Mesendoderm (in vitro differentiated cells): ENCODE data around the gene LGR6.

Source experiments
- DNase-seq: peaks from one replicate; pipeline ENCODE4 v3.0.0; 2013
- H2AK5ac ChIP-seq: 2 replicates; pipeline ENCODE4 v1.6.1; 2013; ENCODE audit warnings: low read length, inconsistent platforms
- H2BK120ac ChIP-seq: 2 replicates; pipeline ENCODE4 v1.6.1; 2013; ENCODE audit warnings: low read depth, mild to moderate bottlenecking, low read length, moderate library complexity, mixed read lengths
- H2BK15ac ChIP-seq: replicated peaks from 2 replicates; pipeline ENCODE4 v1.6.1; 2013; ENCODE audit warnings: low read depth, mild to moderate bottlenecking, moderate library complexity
- H2BK5ac ChIP-seq: 2 replicates; pipeline ENCODE4 v1.6.1; 2013; ENCODE audit warnings: low read length, inconsistent platforms
- H3K18ac ChIP-seq: 2 replicates; pipeline ENCODE4 v1.6.1; 2013; ENCODE audit warnings: mild to moderate bottlenecking, low read length, mixed read lengths
- H3K23ac ChIP-seq: one replicate; pipeline ENCODE4 v1.6.1; 2013; ENCODE audit warnings: low read length
- H3K27ac ChIP-seq: 2 replicates; pipeline ENCODE4 v1.5.1; 2013; ENCODE audit warnings: low read depth, mild to moderate bottlenecking, inconsistent platforms, low read length, moderate library complexity
- H3K27me3 ChIP-seq: 2 replicates; pipeline ENCODE4 v1.6.1; 2013; ENCODE audit warnings: low read length, control low read depth, mild to moderate bottlenecking, inconsistent platforms; ENCODE audit not compliant: insufficient read depth, poor library complexity
- H3K36me3 ChIP-seq: 2 replicates; pipeline ENCODE4 v1.6.1; 2013; ENCODE audit warnings: low read length, inconsistent platforms; ENCODE audit not compliant: control insufficient read depth, insufficient read depth
- H3K4ac ChIP-seq: one replicate; pipeline ENCODE4 v1.6.1; 2013; ENCODE audit warnings: low read depth, mild to moderate bottlenecking, low read length, moderate library complexity
- H3K4me1 ChIP-seq: 2 replicates; pipeline ENCODE4 v1.6.1; 2013; ENCODE audit warnings: low read depth, low read length, inconsistent platforms; ENCODE audit not compliant: control insufficient read depth
- H3K4me2 ChIP-seq: 2 replicates; pipeline ENCODE4 v1.6.1; 2013; ENCODE audit warnings: low read length
- H3K4me3 ChIP-seq: 2 replicates; pipeline ENCODE4 v1.5.1; 2013; ENCODE audit warnings: mild to moderate bottlenecking, low read length
- H3K56ac ChIP-seq: one replicate; pipeline ENCODE4 v1.6.1; 2013; ENCODE audit warnings: low read length
- H3K79me1 ChIP-seq: 2 replicates; pipeline ENCODE4 v1.6.1; 2013; ENCODE audit warnings: low read length, inconsistent platforms
- H3K79me2 ChIP-seq: 2 replicates; pipeline ENCODE4 v1.6.1; 2013; ENCODE audit warnings: mild to moderate bottlenecking, low read length; ENCODE audit not compliant: control insufficient read depth, insufficient read depth
- H3K9ac ChIP-seq: 2 replicates; pipeline ENCODE4 v1.6.1; 2013; ENCODE audit warnings: low read length, inconsistent platforms
- H4K5ac ChIP-seq: one replicate; pipeline ENCODE4 v1.6.1; 2013; ENCODE audit warnings: low read length
- H4K8ac ChIP-seq: one replicate; pipeline ENCODE4 v1.6.1; 2013; ENCODE audit warnings: low read depth, mild to moderate bottlenecking, control low read depth, low read length, moderate library complexity
- WGBS: extraction: QIAGEN DNeasy Blood & Tissue Kit; methylation state at CpG from one replicate; pipeline ENCODE4 v1.1.7; 2013; ENCODE audit warnings: low lambda C conversion rate, missing lambda C conversion rate; ENCODE audit not compliant: insufficient coverage; ENCODE audit errors: extremely low coverage; 5-methylcytosine and 5-hydroxymethylcytosine counted together

LGR6 gene

GRCh38 chr1:202198366-202198724 is 4.7 kb downstream of the LGR6 start:
- Histone ChIP-seq H3K18ac (no peak overlapping the region), H3K4me1 (no peaks in the 10 kb centered on the region), H3K27me3 (peaks cover 13% of the 10 kb centered on the region), H3K27ac (no peak overlapping the region), H2AK5ac (no peak overlapping the region), H3K56ac (no peak overlapping the region), H3K79me1 (no peaks in the 10 kb centered on the region), H3K9ac (no peak overlapping the region), H3K79me2 (no peaks in the 10 kb centered on the region), H3K4ac (no peak overlapping the region), H3K4me3 (no peak overlapping the region), H2BK15ac (no peak overlapping the region), H4K5ac (no peak overlapping the region), H3K36me3 (no peaks in the 10 kb centered on the region), H3K4me2 (no peak overlapping the region), H2BK5ac (no peak overlapping the region), H3K23ac (no peak overlapping the region), H2BK120ac (no peak overlapping the region), H4K8ac (no peak overlapping the region)
- DNase-seq: no peak
- WGBS: no CpG with 5 or more reads among the region's 1 CpG

GRCh38 chr1:202199040-202199889 is 5.7 kb downstream of the LGR6 start:
- Histone ChIP-seq H3K4me3 (no peak overlapping the region), H3K79me1 (no peaks in the 10 kb centered on the region), H3K9ac (no peak overlapping the region), H4K5ac (no peak overlapping the region), H3K79me2 (no peaks in the 10 kb centered on the region), H3K4me1 (no peaks in the 10 kb centered on the region), H3K27me3 (peaks cover 6% of the 10 kb centered on the region), H3K18ac (no peak overlapping the region), H2BK5ac (no peak overlapping the region), H3K27ac (no peak overlapping the region), H3K23ac (no peak overlapping the region), H2BK120ac (no peak overlapping the region), H3K36me3 (no peaks in the 10 kb centered on the region), H3K56ac (no peak overlapping the region), H2BK15ac (no peak overlapping the region), H3K4ac (no peak overlapping the region), H2AK5ac (no peak overlapping the region), H4K8ac (no peak overlapping the region), H3K4me2 (no peak overlapping the region)
- no peak for DNase-seq
- no CpG with 5 or more reads among the region's 16 CpGs for WGBS

- Histone ChIP-seq H3K4me3 (no peak overlapping the region), H3K9ac (no peak overlapping the region), H3K79me2 (no peaks in the 10 kb centered on the region), H3K4me2 (no peak overlapping the region), H3K36me3 (no peaks in the 10 kb centered on the region), H2BK15ac (no peak overlapping the region), H4K8ac (no peak overlapping the region), H3K18ac (no peak overlapping the region), H3K23ac (no peak overlapping the region), H3K4ac (no peak overlapping the region), H4K5ac (no peak overlapping the region), H3K79me1 (no peaks in the 10 kb centered on the region), H3K4me1 (no peaks in the 10 kb centered on the region), H2AK5ac (no peak overlapping the region), H3K27ac (no peak overlapping the region), H2BK120ac (no peak overlapping the region), H2BK5ac (no peak overlapping the region), H3K27me3 (peaks cover under 1% of the 10 kb centered on the region), H3K56ac (no peak overlapping the region)
- WGBS: no CpG with 5 or more reads among the region's 4 CpGs
- DNase-seq: peak; percentile 77
Measured at GRCh38 chr1:202200112-202200548, 6.5 kb downstream of the LGR6 start.

GRCh38 chr1:202200669-202201068 is 7.1 kb downstream of the LGR6 start:
- H4K8ac ChIP-seq: no peak overlapping the region
- no peaks in the 10 kb centered on the region for H3K4me1 ChIP-seq
- H2AK5ac ChIP-seq: no peak overlapping the region
- no peak overlapping the region for H3K4ac ChIP-seq
- no peak overlapping the region for H2BK120ac ChIP-seq
- no peak overlapping the region for H3K23ac ChIP-seq
- WGBS: no CpG with 5 or more reads among the region's 8 CpGs
- H4K5ac ChIP-seq: no peak overlapping the region
- no peak overlapping the region for H2BK15ac ChIP-seq
- H3K18ac ChIP-seq: no peak overlapping the region
- H2BK5ac ChIP-seq: no peak overlapping the region
- no peak overlapping the region for H3K4me2 ChIP-seq
- no peaks in the 10 kb centered on the region for H3K36me3 ChIP-seq
- H3K79me2 ChIP-seq: no peaks in the 10 kb centered on the region
- no peak for DNase-seq
- no peaks in the 10 kb centered on the region for H3K79me1 ChIP-seq
- no peak overlapping the region for H3K27ac ChIP-seq
- no peaks in the 10 kb centered on the region for H3K27me3 ChIP-seq
- no peak overlapping the region for H3K9ac ChIP-seq
- no peak overlapping the region for H3K4me3 ChIP-seq
- no peak overlapping the region for H3K56ac ChIP-seq

GRCh38 chr1:202201266-202201665 is 7.7 kb downstream of the LGR6 start:
- Histone ChIP-seq H4K8ac (no peak overlapping the region), H3K36me3 (no peaks in the 10 kb centered on the region), H3K27ac (no peak overlapping the region), H3K56ac (no peak overlapping the region), H3K23ac (no peak overlapping the region), H3K4ac (no peak overlapping the region), H4K5ac (no peak overlapping the region), H3K4me2 (no peak overlapping the region), H2BK5ac (no peak overlapping the region), H3K27me3 (no peaks in the 10 kb centered on the region), H3K4me3 (no peak overlapping the region), H3K18ac (no peak overlapping the region), H2BK120ac (no peak overlapping the region), H3K79me1 (no peaks in the 10 kb centered on the region), H2AK5ac (no peak overlapping the region), H2BK15ac (no peak overlapping the region), H3K79me2 (no peaks in the 10 kb centered on the region), H3K9ac (no peak overlapping the region), H3K4me1 (no peaks in the 10 kb centered on the region)
- no peak for DNase-seq
- WGBS: no CpG with 5 or more reads among the region's 3 CpGs

- no peaks in the 10 kb centered on the region for H3K79me1 ChIP-seq
Measured at GRCh38 chr1:202201971-202202370, 8.4 kb downstream of the LGR6 start.

More at GRCh38 chr1:202201971-202202370, 8.4 kb downstream of the LGR6 start:
- WGBS: no CpG with 5 or more reads among the region's 4 CpGs
- Histone ChIP-seq H3K27ac (no peak overlapping the region), H3K4me2 (no peak overlapping the region), H3K56ac (no peak overlapping the region), H2BK5ac (no peak overlapping the region), H3K18ac (no peak overlapping the region), H2AK5ac (no peak overlapping the region), H3K23ac (no peak overlapping the region), H3K9ac (no peak overlapping the region), H3K79me2 (no peaks in the 10 kb centered on the region), H2BK15ac (no peak overlapping the region), H3K4me3 (no peak overlapping the region), H3K4ac (no peak overlapping the region), H2BK120ac (no peak overlapping the region), H4K5ac (no peak overlapping the region), H3K27me3 (no peaks in the 10 kb centered on the region), H3K4me1 (no peaks in the 10 kb centered on the region), H3K36me3 (no peaks in the 10 kb centered on the region), H4K8ac (no peak overlapping the region)
- DNase-seq: no peak
